ENCODE results near the gene TBC1D22A.
"Not testable (repeated sequence)": the region's sequence is repeated elsewhere in the genome, so short reads cannot be mapped to it uniquely, and the experiment has no call there.

The TBC1D22A gene

DNA sequence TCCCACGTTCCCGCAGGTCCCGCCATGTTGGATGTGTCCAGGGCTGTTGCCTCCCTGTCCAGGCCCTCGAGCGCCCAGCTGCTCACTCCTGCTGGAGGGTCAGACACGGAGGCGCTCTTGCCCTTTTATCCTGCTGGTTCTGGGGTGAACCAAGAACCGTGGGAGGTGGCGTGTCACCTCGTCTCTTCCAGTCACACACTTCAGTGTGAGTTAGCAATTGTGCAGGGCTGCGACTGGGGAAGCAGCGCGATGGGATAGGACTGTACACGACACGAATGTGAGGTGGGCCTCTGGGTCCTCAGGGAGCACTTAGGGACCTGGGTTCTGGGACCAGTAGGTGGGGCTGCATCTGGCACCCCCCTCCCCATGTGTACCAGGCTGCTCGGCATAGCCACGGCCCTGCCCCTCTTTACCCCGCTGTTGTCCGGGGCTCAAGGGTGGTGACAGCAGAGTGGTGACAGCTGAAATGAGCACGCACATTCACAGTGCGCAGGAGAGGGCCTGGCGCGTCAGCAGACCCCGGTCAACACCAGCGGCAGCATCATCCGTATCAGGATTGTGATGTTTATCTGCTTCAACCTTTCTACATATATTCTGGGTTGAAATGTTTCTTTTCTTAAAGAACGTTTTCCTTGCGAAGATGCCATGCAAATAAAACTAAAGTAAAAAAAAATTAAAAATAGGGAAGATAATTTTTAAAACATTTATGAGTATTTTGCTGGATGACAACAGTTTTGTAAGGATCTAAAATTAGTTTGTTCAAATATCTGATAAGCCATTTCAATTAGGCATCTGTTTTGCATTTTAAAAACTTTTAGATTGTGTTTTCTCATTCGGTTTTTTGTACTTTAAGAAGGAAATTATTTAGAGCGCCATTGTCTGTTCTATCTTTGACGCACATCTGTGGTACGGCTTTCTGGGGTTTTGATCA lies 210.7 kb downstream of the TBC1D22A start:
- no peak for DNase-seq (ENCODE audit: low spot score)

DNA sequence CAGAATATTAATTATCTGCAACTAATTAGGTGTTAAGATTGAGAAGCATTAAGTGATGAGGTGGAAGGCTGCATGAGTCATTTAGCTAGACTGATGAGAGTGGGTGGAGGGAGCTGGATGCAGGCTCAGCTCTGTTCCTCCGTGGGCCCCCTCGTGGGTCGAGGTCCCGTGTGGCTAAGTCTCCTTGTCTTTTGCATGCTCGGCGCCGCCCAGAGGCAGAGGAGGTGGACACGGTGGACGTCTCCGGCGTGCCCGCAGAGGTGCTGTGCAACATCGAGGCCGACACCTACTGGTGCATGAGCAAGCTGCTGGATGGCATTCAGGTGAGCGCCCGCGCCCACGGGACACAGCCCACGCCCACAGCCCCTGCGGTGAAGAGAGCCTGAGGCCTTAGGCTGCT lies 211.6 kb downstream of the TBC1D22A start:
- DNase-seq (ENCODE audit: low spot score), result no peak

DNA sequence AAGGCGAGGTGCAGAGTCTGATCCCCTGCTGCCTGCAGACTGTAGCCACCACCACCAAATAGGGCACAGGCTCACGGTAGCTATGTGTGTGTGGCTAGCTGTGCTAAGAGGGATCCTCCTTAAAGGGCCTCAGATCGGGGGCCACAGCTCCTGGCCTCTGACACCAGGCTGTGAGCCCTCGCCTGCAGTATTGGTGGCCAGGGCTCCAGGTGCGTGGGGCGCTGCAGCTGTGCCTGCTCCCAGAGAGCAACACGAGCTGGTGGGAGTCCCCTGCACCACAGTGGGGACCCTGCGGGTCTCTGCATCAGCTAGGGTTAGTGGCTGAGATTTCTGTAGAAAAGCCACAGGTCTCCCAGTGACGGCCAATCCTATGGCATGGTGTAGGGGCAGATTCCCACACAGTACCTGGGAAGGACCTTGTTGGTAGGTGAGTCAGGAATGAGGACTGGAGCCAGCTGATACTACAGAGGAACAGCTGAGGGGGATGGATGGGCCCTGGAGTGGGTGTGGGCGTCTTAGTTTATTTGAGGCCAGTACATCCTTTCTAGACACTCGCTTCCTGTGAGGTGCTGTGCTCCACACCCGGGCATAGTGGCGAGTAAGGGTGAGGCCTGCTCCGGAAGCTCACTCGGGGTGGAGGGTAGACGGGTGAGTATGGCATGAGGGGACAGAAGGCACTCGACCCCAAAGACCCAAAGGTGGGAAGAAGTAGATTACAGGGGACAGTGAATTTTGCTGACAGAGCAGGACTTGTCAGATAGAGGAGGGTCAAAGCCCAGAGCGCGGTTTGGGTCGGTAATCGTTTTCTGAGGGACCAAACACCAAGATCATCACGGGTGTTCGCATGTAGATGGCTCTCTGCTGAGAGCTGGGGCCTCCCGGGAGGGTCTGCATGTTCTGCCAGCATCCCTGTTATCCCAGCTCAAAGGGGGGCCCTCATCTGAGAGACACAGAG lies 212.5 kb downstream of the TBC1D22A start:
- no peak for DNase-seq (ENCODE audit: low spot score)

DNA sequence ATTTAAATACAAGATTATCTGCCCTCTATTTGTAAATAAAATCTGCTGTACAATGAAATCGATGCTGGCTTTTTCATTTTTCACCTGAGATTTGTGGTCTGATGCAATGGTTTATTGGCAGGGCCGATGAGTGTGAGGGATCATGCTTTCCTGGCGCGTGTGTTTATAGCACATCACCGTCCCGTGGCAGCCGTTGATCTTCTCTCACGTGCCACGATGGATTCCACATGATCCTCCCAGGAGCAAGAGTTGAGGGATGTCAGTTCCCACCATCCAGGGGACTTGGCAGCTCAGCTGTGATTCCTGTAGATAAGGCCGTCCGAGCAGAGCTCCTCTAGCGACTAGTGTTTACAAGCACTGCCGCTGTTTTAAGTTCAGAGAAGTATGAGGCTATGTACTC lies 213.7 kb downstream of the TBC1D22A start:
- DNase-seq (ENCODE audit: low spot score), result no peak

DNA sequence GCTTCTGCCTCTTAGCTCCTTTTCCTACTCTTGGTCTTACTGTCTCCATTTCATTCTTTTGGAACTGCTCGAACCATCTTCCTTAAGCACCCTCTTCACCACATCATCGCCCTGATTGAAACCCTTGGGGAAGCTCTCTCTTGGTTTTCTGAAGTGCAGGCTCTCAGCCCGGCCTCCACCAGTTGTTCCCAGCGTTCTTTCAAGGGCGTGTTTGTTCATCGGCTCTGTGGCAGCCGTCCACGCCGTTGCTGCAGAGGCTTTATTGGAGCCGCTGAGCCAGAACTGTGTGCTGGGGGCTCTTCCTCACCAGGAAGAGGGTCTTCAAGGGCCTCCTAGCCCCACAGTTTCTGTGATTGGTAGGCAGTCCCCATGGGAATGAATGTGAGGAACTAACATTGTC lies 214.1 kb downstream of the TBC1D22A start:
- no peak for DNase-seq (ENCODE audit: low spot score)

DNA sequence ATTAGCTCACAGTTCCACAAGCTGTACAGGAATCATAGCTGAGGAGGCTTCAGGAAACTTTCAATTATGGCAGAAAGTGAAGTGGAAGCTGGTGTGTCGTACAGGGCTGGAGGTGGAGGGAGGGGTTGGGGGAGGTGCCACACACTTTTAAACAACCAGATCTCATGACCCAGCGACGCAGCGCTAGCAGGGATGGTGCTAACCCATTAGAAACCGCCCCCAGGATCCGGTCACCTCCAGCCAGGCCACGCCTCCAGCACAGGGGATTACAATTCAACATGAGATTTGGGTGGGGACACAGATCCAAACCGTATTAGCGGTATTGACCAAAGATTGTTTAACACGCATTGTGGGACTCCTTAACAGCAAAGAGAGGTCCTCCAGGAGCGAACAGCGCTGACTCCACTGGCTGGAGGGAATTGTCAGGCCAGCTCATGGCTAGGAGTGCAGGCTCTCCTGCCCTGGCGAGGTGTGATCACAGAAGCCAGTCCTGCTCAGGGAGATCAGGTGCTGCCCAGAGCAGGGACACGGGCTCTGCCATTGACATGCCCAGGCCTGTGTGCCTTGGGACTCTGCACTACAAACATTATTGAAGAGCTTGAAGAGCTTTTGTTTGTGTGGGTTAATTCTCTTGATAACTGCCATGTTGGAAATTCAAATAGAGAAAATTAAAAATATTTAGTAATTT lies 215.3 kb downstream of the TBC1D22A start:
- no peak for DNase-seq (ENCODE audit: low spot score)

DNA sequence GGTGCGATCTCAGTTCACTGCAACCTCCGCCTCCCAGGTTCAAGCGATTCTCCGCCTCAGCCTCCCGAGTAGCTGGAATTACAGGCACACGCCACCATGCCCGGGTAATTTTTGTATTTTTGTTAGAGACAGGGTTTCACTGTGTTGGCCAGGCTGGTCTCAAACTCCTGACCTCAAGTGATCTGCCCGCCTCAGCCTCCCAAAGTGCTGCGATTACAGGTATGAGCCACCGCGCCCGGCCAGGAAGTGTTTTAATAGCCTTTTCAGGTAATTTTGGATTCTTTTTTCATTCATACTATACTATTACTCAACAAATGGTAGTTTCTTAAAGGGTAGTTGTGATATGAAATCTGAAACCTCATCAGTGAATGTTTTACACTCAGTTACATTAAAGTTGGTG lies 216.2 kb downstream of the TBC1D22A start:
- not testable (repeated sequence) for DNase-seq (ENCODE audit: low spot score)

DNA sequence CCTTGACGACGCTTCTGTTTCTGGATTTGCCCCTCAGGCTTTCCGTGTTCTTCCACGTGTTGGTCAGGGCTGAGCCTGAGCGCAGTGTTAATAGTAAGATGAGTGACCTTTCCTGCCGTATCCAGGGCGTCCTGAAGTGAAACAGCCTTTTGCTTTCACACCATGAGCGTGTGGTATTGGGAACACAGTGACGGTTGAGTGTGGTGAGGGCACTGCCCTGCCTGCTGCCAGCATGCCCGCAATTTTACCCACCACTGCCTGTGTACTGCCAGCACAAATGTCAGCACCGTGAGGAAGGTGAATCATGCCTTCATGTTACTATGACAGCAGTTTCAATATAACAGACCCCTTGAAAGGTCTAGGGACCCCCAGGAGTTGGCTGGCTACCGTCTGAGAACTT lies 217.1 kb downstream of the TBC1D22A start:
- no peak for DNase-seq (ENCODE audit: low spot score)

DNA sequence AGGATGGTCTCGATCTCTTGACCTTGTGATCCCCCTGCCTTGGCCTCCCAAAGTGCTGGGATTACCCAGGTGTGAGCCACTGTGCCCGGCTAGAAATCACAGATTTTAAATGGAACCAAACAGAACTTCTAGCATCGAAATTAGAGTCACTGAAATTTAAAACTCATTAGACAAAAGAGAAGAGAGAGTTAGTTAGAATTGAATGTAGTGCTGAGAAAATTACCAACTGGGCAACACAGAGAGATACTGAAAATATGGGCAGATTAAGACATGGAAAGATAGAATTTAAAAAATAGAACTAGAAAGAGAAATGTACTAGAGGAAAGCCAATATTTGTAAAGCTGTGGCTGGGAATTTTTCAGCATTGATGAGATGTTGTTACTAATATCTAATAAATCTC lies 217.9 kb downstream of the TBC1D22A start:
- no peak for DNase-seq (ENCODE audit: low spot score)

DNA sequence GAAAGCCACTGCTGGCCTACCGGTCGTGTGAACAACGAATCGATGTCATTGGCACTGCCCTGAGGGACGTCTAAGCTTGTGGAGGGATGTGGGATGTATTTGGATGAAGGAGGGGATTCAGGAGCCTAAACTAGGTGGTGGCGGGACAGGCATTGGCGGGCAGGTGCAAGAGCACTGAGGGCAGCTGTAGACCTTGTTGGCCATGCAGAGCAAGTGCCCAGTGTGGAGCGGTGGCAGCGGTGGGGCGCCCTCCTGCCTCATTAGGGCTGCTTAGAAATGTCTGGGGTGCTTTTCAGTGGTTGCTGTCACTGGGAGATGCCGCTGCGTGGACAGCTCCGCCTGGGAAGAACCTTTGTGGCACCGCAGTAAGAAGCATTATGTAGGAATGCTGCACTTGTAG lies 220.2 kb downstream of the TBC1D22A start:
- no peak for DNase-seq (ENCODE audit: low spot score)

DNA sequence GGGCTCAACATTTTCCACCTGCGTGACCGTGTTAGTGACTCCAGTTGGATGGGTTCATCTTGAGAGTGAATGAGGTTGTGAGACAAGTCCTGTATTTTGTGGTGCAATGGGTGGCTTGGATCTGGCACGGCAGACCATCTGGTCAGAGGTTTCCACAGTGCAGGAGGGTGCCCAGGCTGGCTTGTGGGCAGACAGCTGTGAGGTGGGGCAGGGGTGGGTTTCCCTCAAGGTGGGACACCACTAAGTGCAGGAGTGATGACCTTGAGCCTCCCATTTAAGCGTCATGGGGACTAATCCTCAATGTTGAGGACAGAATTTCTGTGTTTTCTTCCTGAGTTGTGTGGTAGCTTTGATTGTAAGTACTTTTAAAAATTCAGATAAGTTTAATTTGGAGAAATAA lies 220.6 kb downstream of the TBC1D22A start:
- no peak for DNase-seq (ENCODE audit: low spot score)

DNA sequence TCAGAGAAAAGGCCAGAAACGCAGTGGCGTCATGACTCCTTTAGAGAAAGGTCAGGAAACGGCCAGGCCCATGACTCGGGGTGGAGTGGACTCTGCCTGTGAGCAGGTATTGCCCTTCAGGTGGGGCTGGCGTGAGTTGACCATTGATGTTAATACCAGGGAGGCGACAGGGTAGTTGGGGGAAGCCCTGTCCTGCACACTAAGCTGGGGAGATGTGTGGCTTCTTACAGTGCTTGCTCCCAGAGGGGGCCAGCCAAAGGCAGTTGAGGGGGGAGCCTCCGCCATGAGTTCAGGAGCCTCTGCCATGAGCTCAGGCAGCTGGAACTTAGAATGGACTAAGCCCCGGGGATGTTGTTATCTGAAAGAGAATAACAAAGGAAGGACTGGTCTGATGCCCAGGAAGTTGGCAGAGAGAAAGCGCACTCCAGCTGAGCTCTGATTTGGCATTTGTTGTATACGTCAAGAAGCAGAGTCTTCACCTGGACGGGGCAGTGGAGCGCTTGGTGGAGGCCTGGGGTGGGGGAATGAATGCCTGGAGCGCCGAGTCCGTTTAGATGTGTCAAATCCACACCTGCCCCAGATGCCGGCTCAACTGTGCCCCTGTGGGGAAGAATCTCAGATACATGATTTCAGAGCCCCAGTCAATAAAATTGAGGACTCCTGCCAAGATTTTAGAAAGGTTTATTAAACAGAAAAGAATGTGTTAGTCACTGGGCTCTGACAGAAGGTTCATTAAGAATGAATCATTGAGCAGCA lies 222.5 kb downstream of the TBC1D22A start:
- no peak for DNase-seq (ENCODE audit: low spot score)

DNA sequence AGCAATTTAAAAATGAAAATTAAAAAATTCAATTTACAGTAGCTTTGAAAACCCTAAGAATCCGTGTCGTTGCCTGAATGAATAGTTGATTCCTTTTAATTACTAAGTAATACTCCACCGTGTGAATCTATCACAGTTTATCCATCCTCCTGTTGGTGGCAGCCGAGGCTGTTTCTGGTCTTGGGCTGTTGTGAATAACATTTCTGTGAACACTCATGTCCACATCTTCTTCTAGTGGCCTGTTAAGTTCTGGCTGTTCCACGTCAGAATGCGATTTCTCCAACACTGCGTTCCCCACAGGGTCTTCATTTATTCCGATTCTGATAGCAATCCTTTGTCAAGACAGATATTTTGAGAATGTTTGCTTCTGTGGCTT lies 223.0 kb downstream of the TBC1D22A start:
- DNase-seq (ENCODE audit: low spot score), result no peak

DNA sequence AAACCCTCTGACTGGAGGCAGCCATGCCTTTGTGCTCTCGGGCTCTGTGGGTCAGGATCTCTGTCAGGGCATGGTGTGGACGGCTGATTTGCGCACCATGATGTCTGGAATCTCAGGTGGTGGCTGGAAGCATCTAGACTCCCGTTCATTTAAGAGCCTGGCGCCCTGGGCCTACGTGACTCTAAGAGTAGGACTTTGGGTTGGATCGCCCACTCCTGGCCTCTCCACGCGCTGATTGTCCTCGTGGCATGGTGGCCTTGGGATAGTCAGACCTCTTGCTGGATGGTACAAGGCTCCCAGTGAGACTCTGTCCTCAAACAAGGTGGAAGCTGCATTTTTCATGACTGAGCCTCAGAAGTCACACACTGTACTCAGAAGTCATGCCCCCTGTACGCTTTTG lies 224.3 kb downstream of the TBC1D22A start:
- DNase-seq (ENCODE audit: low spot score), result no peak

DNA sequence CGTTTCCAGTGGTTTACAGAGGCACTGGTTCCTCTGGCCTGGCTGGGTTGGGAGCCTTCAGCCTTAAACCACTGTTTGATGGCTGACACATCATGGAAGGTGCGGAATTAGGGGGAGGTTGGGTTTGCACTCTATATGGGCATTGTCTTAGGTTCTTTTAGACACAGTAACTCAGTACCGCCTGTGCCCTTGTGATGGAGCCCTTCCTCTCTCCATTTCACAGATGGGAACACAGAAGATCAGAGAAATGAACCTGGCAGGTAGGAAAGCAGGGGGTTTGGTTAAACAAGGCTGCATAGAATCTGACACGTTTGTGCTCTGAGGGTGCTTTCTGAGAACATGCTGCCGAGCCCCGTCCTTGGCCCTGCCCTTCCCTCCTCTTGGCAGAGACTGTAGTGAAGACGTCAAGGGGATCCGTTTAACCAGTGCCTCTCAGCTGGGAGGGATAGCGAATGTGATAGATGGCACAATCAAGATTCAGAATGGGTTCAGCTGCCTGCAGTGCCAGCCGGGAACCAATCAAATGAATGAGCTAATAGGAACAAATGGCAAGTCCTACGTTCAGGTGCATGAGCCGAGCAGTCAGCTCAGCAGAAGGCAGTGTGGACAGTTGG lies 228.6 kb downstream of the TBC1D22A start:
- no peak for DNase-seq (ENCODE audit: low spot score)

DNA sequence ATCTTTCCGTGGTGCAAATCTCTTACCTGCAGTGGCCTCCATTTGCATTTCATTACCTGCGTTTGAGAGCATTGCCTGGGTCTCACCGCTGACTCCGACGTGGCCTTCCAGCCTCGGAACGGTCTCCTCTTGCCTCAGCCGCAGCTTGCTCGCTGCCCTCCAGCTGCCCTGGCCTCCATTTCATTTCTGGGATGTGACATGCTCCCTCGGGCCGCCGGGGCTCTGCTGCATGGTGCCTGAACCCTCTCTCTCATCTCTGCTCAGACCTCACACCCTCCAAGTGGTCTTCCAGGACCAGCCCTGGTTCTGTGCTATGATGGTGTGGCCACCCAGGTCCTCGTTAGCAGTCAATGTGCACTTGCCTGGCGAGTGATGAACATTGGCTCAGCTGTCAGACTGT lies 229.2 kb downstream of the TBC1D22A start:
- no peak for DNase-seq (ENCODE audit: low spot score)

DNA sequence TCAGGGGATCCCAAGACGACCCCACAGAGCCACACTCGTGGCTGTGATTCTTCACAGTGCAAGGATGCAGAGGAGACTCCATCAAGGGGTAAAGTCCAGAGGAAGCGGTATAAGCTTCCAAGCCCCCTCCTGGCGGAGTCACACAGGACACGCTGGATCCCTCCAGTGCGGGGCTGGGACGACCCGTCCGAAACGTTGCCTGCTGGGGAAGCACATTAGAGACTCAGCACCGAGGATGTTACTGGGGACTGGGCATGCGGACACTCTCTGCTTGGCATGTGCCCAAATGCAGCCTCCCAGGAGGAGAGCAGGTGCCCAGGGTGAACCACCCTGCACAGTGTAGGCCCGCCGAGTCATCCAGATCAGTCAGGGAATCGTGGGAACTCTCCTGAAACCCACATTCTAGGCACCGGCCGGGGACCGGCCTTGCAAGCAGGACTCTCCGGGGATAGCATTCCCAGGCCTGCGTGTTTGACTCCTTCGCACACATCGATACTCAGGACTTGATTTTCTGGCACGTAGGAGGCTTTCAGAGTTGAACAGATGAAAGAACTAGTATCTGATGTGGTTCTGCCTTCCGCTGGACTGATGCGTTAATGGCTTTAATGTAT lies 229.8 kb downstream of the TBC1D22A start:
- DNase-seq (ENCODE audit: low spot score), result no peak

DNA sequence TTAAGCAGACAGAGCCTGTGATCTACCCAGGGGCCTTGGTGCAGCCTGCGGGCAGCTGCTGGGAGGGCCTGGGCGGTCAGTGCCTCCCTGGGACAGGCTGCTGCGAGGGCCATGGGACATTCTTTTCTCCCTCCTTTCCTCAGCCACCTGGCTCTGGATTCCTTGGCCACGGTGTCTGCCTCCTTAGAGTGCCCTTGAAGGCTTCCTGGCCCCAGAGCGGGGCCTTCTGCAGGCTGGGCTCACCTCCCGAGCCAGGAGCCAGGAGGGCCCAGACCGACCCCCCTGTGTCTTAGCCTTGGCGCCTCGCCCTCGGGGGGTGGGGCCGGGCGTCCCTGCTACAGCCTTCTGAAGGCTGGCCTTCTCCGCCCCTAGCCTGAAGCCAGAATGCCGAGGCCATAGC lies 231.2 kb downstream of the TBC1D22A start:
- DNase-seq (ENCODE audit: low spot score), result no peak

DNA sequence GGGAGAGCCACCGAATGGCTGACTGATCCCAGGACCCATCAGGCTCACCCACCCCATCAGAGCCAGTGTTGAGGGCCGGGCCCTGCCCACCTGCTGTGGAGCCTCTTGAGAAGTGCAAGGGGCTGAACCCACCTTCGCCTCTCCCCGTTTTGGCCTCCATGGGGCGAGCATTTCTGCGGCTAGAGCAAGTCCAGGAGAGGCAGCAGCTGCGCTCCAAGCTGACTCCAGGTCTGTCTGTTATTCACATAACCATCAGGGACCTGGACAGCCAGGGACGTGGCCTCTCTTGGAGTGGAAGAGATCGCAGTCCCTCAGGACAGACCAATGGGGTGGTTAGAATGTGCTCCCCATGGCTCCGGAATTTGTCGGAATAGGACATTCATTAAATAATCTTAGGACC lies 231.8 kb downstream of the TBC1D22A start:
- no peak for DNase-seq (ENCODE audit: low spot score)

DNA sequence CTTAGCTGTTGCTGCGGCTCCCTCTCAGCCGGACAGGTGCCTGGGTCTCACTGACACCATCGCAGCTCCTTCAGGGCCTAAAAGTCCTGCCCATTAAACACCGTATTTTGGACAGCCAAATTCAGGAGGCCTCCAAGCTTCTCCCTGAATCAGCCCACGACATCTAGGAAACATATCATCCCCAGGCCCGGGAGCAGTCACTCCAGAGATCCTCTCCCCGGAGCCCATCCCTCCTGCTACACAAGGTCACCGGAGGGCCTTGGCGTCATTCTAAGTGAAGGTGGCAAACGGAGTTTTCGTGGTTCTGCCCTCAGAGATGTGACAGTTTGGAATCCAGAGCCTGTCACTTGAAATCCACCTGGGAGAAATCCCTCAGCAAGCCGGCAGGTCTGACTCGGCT lies 232.5 kb downstream of the TBC1D22A start:
- DNase-seq (ENCODE audit: low spot score), result no peak
